ENCODE results near the gene PLPP2.

The PLPP2 gene

DNA sequence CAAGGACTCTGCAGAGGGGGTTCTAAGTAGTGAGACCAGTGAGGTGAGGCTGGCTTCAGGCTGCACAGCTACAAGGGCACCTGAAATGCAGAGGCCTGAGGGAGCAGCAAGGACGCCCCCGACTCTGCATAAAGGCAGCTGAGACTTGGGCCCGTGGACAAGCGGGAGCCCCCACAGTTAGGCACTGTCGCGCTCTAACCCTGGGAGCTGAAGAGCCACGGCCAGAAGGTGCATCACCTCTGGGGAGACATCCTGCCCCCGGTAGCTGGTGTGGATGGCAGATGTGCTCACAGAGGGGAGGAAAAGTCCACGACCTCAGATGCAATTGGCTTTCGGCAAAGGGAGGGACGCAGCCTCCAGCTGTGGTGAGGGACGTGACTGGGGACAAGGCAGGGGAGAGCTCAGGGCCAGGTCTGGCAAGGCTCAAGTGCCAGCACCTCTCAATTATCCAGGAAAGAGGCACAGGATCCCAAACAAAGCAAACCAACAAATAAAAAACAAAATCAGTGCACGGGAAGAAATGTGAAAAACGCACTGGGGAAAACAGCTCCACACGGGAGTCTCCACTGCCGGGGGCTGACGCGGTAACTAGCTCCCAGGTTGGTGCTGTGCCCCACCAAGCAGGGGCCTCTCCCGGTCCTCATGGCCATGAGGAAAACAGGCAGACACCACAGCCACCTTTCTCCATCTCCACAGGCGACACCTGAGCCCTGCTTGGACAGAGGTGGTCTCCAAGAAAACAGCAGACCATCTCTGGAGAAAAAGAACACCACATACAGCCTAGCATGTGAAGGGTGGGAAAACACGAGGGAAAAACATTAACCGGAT, 23.0 kb upstream of the PLPP2 start:
- TF ChIP-seq, protein P1, sequence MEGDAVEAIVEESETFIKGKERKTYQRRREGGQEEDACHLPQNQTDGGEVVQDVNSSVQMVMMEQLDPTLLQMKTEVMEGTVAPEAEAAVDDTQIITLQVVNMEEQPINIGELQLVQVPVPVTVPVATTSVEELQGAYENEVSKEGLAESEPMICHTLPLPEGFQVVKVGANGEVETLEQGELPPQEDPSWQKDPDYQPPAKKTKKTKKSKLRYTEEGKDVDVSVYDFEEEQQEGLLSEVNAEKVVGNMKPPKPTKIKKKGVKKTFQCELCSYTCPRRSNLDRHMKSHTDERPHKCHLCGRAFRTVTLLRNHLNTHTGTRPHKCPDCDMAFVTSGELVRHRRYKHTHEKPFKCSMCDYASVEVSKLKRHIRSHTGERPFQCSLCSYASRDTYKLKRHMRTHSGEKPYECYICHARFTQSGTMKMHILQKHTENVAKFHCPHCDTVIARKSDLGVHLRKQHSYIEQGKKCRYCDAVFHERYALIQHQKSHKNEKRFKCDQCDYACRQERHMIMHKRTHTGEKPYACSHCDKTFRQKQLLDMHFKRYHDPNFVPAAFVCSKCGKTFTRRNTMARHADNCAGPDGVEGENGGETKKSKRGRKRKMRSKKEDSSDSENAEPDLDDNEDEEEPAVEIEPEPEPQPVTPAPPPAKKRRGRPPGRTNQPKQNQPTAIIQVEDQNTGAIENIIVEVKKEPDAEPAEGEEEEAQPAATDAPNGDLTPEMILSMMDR (conservative IDR thresholded peaks at IDR 0.05; ENCODE audit: low read depth, low read length) = no peak

DNA sequence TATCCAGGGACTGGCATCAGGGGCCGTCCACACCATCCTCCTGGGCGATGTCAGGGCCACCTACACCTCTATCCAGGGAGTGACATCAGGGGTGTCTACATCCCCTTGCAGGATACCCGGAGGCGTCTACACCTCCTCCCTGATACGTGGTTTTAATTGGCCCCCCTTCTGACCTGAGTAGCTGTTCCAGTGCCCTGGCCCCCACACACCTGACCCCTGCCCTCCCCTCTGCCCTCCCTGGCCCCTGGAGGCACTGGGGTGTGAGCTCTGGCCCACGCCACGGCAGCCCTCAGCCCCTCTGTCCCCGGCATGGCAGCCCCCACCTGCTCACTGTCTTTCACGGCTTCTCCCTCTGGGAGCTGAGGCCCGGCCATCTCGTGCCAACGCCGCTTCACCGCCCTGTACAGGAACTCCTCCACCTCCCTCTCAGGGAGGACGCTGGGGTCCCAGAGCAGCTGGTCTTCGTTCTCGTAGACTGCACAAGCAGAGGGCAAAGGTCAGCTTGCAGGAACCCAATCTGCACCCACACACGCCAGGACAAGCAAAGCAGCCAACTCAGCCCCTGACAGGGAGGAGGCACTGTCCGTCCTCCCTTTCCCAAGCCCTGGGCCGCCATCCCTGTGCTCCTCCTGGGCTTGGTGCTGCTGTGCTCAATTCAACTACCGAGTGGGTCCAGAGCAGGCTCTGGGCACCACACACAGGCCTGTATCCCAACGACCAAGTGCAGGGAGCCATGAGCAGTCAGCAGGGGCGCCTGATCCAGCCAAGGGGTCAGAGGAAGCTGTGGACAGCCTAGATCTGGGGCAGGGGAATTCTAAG, 22.2 kb upstream of the PLPP2 start:
- TF ChIP-seq, protein P1 (conservative IDR thresholded peaks at IDR 0.05; ENCODE audit: low read depth, low read length) = no peak
- H3K27ac ChIP-seq = no peak overlapping the region
- H3K79me2 ChIP-seq (ENCODE audit: insufficient read depth, low read depth) = no peaks in the 10 kb centered on the region
- H3K27me3 ChIP-seq (ENCODE audit: insufficient read depth, low read depth) = no peaks in the 10 kb centered on the region
- H4K20me1 ChIP-seq (ENCODE audit: insufficient read depth) = no peaks in the 10 kb centered on the region
- no peak overlapping the region for H3K4me2 ChIP-seq
- H3K36me3 ChIP-seq (ENCODE audit: insufficient read depth) = no peaks in the 10 kb centered on the region
- H3K9ac ChIP-seq = no peak overlapping the region
- H2AFZ ChIP-seq (ENCODE audit: low read depth) = no peak overlapping the region
- no peaks in the 10 kb centered on the region for H3K4me1 ChIP-seq (ENCODE audit: low read depth, poor library complexity, severe bottlenecking)
- no peak overlapping the region for H3K4me3 ChIP-seq (IDR thresholded peaks at IDR 0.05; ENCODE audit: insufficient read depth, low read depth, low read length)

More for the DNA sequence above, 23.0 kb upstream of the PLPP2 start:
- no peak overlapping the region for H2AFZ ChIP-seq (ENCODE audit: low read depth)
- H3K79me2 ChIP-seq (ENCODE audit: insufficient read depth, low read depth) = no peaks in the 10 kb centered on the region
- no peaks in the 10 kb centered on the region for H3K4me1 ChIP-seq (ENCODE audit: low read depth, poor library complexity, severe bottlenecking)
- no peaks in the 10 kb centered on the region for H3K27me3 ChIP-seq (ENCODE audit: insufficient read depth, low read depth)
- H3K36me3 ChIP-seq (ENCODE audit: insufficient read depth) = no peaks in the 10 kb centered on the region
- H3K9ac ChIP-seq = no peak overlapping the region
- no peak overlapping the region for H3K27ac ChIP-seq
- no peaks in the 10 kb centered on the region for H4K20me1 ChIP-seq (ENCODE audit: insufficient read depth)
- H3K4me3 ChIP-seq (IDR thresholded peaks at IDR 0.05; ENCODE audit: insufficient read depth, low read depth, low read length) = no peak overlapping the region
- H3K4me2 ChIP-seq = no peak overlapping the region

DNA sequence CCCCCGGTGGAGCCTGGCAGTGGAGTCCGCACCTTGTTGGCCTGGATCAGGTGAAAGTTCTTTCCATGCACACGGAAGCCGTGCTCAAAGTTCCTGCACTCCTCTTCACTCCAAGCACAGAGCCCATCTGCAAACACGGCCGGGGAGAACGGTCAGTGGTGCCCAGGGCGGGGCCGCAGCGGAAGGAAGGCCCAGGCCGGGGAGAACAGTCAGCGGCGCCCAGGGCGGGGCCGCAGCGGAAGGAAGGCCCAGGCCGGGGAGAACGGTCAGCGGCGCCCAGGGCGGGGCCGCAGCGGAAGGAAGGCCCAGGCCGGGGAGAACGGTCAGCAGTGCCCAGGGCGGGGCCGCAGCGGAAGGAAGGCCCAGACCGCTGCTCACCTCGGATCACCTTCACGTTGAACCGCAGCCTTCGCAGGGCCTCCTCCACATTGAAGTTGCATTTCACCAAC, 20.6 kb upstream of the PLPP2 start:
- no peak overlapping the region for H2AFZ ChIP-seq (ENCODE audit: low read depth)
- H4K20me1 ChIP-seq (ENCODE audit: insufficient read depth) = no peaks in the 10 kb centered on the region

GRCh38 chr19:310781-311496, 19.7 kb upstream of the PLPP2 start:
- no peaks in the 10 kb centered on the region for H3K4me1 ChIP-seq (ENCODE audit: low read depth, poor library complexity, severe bottlenecking)
- H3K9ac ChIP-seq = no peak overlapping the region
- no peak overlapping the region for H3K4me3 ChIP-seq (IDR thresholded peaks at IDR 0.05; ENCODE audit: insufficient read depth, low read depth, low read length)
- H3K79me2 ChIP-seq (ENCODE audit: insufficient read depth, low read depth) = no peaks in the 10 kb centered on the region
- TF ChIP-seq, protein P1 (conservative IDR thresholded peaks at IDR 0.05; ENCODE audit: low read depth, low read length) = no peak
- H3K36me3 ChIP-seq (ENCODE audit: insufficient read depth) = no peaks in the 10 kb centered on the region
- H4K20me1 ChIP-seq (ENCODE audit: insufficient read depth) = no peaks in the 10 kb centered on the region
- H2AFZ ChIP-seq (ENCODE audit: low read depth) = no peak overlapping the region
- no peaks in the 10 kb centered on the region for H3K27me3 ChIP-seq (ENCODE audit: insufficient read depth, low read depth)
- no peak overlapping the region for H3K27ac ChIP-seq
- no peak overlapping the region for H3K4me2 ChIP-seq

More for the DNA sequence above, 20.6 kb upstream of the PLPP2 start:
- no peaks in the 10 kb centered on the region for H3K27me3 ChIP-seq (ENCODE audit: insufficient read depth, low read depth)
- H3K79me2 ChIP-seq (ENCODE audit: insufficient read depth, low read depth) = no peaks in the 10 kb centered on the region
- H3K27ac ChIP-seq = no peak overlapping the region
- no peak overlapping the region for H3K9ac ChIP-seq
- H3K4me1 ChIP-seq (ENCODE audit: low read depth, poor library complexity, severe bottlenecking) = no peaks in the 10 kb centered on the region
- no peak overlapping the region for H3K4me2 ChIP-seq
- TF ChIP-seq, protein P1 (conservative IDR thresholded peaks at IDR 0.05; ENCODE audit: low read depth, low read length) = no peak
- H3K4me3 ChIP-seq (IDR thresholded peaks at IDR 0.05; ENCODE audit: insufficient read depth, low read depth, low read length) = no peak overlapping the region
- H3K36me3 ChIP-seq (ENCODE audit: insufficient read depth) = no peaks in the 10 kb centered on the region
